Stomach (tissue), 9 donors: Measurements from ENCODE around the gene ATP1B1. TPM values are rescaled to one million over a fixed set of nuclear protein-coding genes. Genes with fewer than 3 reads are reported as not detected.

ENCODE experiments used
- DNase-seq, 2 donors: peaks; one replicate each; pipeline versions ENCODE4 v3.0.0 to v3.0.0-alpha.2; 2013 to 2019
- H3K27ac ChIP-seq, 5 donors: fragments of 200-600 bp in 4 of 5; sonication (generic) in 4 of 5; one replicate each; pipeline ENCODE4 v1.5.1; 2013 to 2019; ENCODE audit warnings: mild to moderate bottlenecking in 1 of 5, moderate library complexity in 1 of 5
- H3K27me3 ChIP-seq, 3 donors: fragments of 200-600 bp; sonication (generic); one replicate each; pipeline ENCODE4 v1.5.1; 2017 to 2019; ENCODE audit warnings: mixed run types in 1 of 3
- H3K36me3 ChIP-seq, 4 donors: fragments of 200-600 bp; sonication (generic); 1 replicate in 3 of 4; 2 replicates in 1 of 4; pipeline ENCODE4 v1.5.1; 2016 to 2019
- H3K4me1 ChIP-seq, 4 donors: fragments of 200-600 bp; sonication (generic); one replicate each; pipeline ENCODE4 v1.5.1; 2016 to 2019
- H3K4me3 ChIP-seq, 4 donors: fragments of 200-600 bp; sonication (generic) in 3 of 4; one replicate each; pipeline ENCODE4 v1.5.1; 2016 to 2019; ENCODE audit warnings: mild to moderate bottlenecking in 1 of 4
- H3K9me3 ChIP-seq, 4 donors: fragments of 200-600 bp; sonication (generic); one replicate each; pipeline ENCODE4 v1.5.1; 2016 to 2019
- EP300 ChIP-seq: sonication (generic); formaldehyde crosslinking; IDR thresholded peaks from one replicate; pipeline ENCODE4 v1.6.1; 2017; ENCODE audit warnings: antibody characterized with exemption
- POLR2A ChIP-seq, 4 donors: fragments of 450-650 bp; IDR thresholded peaks; one replicate each; pipeline ENCODE4 v1.6.1; 2016; ENCODE audit warnings: antibody characterized with exemption in 4 of 4, control low read depth in 2 of 4, mild to moderate bottlenecking in 1 of 4, moderate library complexity in 1 of 4
- POLR2AphosphoS5 ChIP-seq, 3 donors: sonication (generic); formaldehyde crosslinking; IDR thresholded peaks; one replicate each; pipeline ENCODE4 v1.6.1; 2016; ENCODE audit warnings: antibody characterized with exemption in 3 of 3
- WGBS, 5 donors: extraction: QIAGEN DNeasy Blood & Tissue Kit in 3 of 5; methylation state at CpG; one replicate each; pipeline versions ENCODE4 v1.1.5 to v1.1.7; 2013 to 2018; 5-methylcytosine and 5-hydroxymethylcytosine counted together
- intact Hi-C: fragments of 100-400 bp; cut with DNase I; formaldehyde crosslinking; loops from one replicate; pipeline ENCODE4 v1.15.1; 2023; ENCODE audit warnings: low total_unique reads
- polyA plus RNA-seq, 3 donors: library from polyadenylated mRNA; stranded (reverse); fragments of 200-250 nt; gene quantifications; one replicate each; pipeline ENCODE4 v1.2.3, GENCODE V29; 2013
- total RNA-seq, 5 donors: library from RNA; depleted of rRNA; stranded (reverse); fragments of >200 nt; gene quantifications; one replicate each; pipeline versions ENCODE4 v1.1.0 to v1.2.3, GENCODE V29; 2014 to 2016
- TF ChIP-seq, protein P1 (sequence below), 7 experiments: fragments of 450-650 bp in 4 of 7; fragments of 200-600 bp in 3 of 7; sonication (generic) in 3 of 7; IDR thresholded peaks; one replicate each; pipeline ENCODE4 v1.5.1; 2016 to 2019; ENCODE audit warnings: antibody characterized with exemption in 7 of 7, control low read depth in 2 of 7, mild to moderate bottlenecking in 1 of 7
- donor health status: healthy with polysubstance abuse.
- donor health status: Bipolar disorder and iron deficiency.
- donor health status: healthy.

Gene ATP1B1
- total and polyA plus RNA-seq, 8 donors: 59.9 to 507 (median 146) TPM

- no peaks in the 10 kb centered on the region for H3K27me3 ChIP-seq
- no peaks in the 10 kb centered on the region for H3K36me3 ChIP-seq
- intact Hi-C loops: no loop called here
- DNase-seq: no peak
- 74 to 85% (median 81%) methylated on average over 2 of the region's 2 CpGs for WGBS, 5 donors
- no peak overlapping the region for H3K27ac ChIP-seq
- no peak for TF ChIP-seq POLR2A (IDR thresholded peaks at IDR 0.05)
- TF ChIP-seq, protein P1, sequence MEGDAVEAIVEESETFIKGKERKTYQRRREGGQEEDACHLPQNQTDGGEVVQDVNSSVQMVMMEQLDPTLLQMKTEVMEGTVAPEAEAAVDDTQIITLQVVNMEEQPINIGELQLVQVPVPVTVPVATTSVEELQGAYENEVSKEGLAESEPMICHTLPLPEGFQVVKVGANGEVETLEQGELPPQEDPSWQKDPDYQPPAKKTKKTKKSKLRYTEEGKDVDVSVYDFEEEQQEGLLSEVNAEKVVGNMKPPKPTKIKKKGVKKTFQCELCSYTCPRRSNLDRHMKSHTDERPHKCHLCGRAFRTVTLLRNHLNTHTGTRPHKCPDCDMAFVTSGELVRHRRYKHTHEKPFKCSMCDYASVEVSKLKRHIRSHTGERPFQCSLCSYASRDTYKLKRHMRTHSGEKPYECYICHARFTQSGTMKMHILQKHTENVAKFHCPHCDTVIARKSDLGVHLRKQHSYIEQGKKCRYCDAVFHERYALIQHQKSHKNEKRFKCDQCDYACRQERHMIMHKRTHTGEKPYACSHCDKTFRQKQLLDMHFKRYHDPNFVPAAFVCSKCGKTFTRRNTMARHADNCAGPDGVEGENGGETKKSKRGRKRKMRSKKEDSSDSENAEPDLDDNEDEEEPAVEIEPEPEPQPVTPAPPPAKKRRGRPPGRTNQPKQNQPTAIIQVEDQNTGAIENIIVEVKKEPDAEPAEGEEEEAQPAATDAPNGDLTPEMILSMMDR (IDR thresholded peaks at IDR 0.05): no peak
- no peak for TF ChIP-seq EP300
- H3K4me1 ChIP-seq: peaks cover 0 to 3% (median 1%) of the 10 kb centered on the region in 4 donors
- no peak overlapping the region for H3K4me3 ChIP-seq
- no peaks in the 10 kb centered on the region for H3K9me3 ChIP-seq
These were observed 32.6 kb downstream of the ATP1B1 start for GRCh38 chr1:169138866-169139670.

DNA sequence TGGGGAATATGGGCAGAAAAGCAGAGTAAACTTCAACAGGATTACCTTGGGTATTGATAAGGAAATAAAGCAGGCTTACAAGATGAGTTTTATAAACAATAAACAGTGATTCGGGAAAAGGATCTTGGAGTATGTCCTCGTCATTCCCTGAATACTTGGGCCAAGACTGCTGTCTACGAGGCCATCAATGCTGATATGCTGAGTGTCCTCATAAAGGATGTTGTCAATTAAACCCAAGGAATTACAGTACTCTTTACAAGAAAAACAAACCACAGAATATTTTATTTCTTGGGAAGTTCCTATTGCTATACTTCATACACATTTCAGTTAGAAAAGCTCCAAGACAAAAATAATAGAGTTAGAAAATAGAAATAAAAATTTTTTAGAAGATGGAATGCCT is 34.9 kb downstream of the ATP1B1 start:
- Histone ChIP-seq H3K9me3 (no peaks in the 10 kb centered on the region), H3K36me3 (no peaks in the 10 kb centered on the region), H3K27ac (no peak overlapping the region), H3K4me3 (no peak overlapping the region), H3K27me3 (no peaks in the 10 kb centered on the region), H3K4me1 (peaks cover 10 to 21% (median 12%) of the 10 kb centered on the region in 4 donors)
- 83 to 92% (median 86%) methylated on average over 3 of the region's 3 CpGs for WGBS, 5 donors
- no peak for DNase-seq
- no peak for TF ChIP-seq EP300
- TF ChIP-seq, protein P1 (IDR thresholded peaks at IDR 0.05): no peak
- TF ChIP-seq POLR2A (IDR thresholded peaks at IDR 0.05): no peak
- TF ChIP-seq POLR2AphosphoS5 (IDR thresholded peaks at IDR 0.05): no peak
- intact Hi-C loops: no loop called here

DNA sequence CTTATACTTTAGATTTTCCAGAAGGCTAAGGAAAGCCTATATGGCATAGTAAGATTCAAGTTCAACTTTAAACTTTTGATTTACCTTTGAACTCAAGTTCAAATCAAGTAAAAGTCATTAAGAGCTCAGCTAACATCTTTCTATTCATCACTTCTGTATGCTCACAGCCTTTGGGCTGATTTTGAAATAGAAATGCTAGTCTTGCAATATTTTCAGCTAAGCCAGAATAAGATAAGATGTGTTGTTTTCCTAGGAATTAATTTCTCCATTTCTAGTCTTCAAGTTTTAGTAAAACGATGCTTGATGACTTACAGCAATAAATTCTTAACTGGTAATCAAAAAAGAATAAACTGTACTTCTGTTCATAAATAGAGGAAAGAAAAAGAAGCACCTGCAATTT is 35.6 kb downstream of the ATP1B1 start:
- no peak for DNase-seq
- H3K9me3 ChIP-seq: no peaks in the 10 kb centered on the region
- H3K4me1 ChIP-seq: peaks cover 10 to 21% (median 15%) of the 10 kb centered on the region in 4 donors
- intact Hi-C loops: no loop called here
- no peak overlapping the region for H3K27ac ChIP-seq
- TF ChIP-seq POLR2AphosphoS5 (IDR thresholded peaks at IDR 0.05) (no peak), POLR2A (IDR thresholded peaks at IDR 0.05) (no peak), EP300 (no peak)
- TF ChIP-seq, protein P1 (IDR thresholded peaks at IDR 0.05): no peak
- no peak overlapping the region for H3K4me3 ChIP-seq
- 0 to 95% (median 57%) methylated on average over 1 of the region's 1 CpG for WGBS, 5 donors
- no peaks in the 10 kb centered on the region for H3K36me3 ChIP-seq
- no peaks in the 10 kb centered on the region for H3K27me3 ChIP-seq

GRCh38 chr1:169143346-169143745 is 36.9 kb downstream of the ATP1B1 start:
- H3K36me3 ChIP-seq: no peaks in the 10 kb centered on the region
- no peak overlapping the region for H3K4me3 ChIP-seq
- 74 to 86% (median 81%) methylated on average over 3 of the region's 3 CpGs for WGBS, 5 donors
- H3K4me1 ChIP-seq: peaks cover 10 to 27% (median 16%) of the 10 kb centered on the region in 4 donors
- H3K27ac ChIP-seq: no peak overlapping the region
- no peak for TF ChIP-seq POLR2AphosphoS5 (IDR thresholded peaks at IDR 0.05)
- TF ChIP-seq POLR2A (IDR thresholded peaks at IDR 0.05): no peak
- TF ChIP-seq, protein P1 (IDR thresholded peaks at IDR 0.05): no peak
- TF ChIP-seq EP300: no peak
- intact Hi-C loops: no loop called here
- H3K27me3 ChIP-seq: no peaks in the 10 kb centered on the region
- DNase-seq: no peak
- H3K9me3 ChIP-seq: no peaks in the 10 kb centered on the region
